H1 (cell line): Measurements from ENCODE around the gene PMM2. TPM values are rescaled to one million over a fixed set of nuclear protein-coding genes. Genes with fewer than 3 reads are reported as not detected.

Experiments used
- CTCF ChIA-PET: fragments of 300-600 bp; sonication (Branson Sonifier 250); formaldehyde crosslinking; loops from one replicate; lab custom pipeline; 2021; ENCODE audit not compliant: partially characterized antibody; lab: Charles Lee
- POLR2A ChIA-PET: fragments of 300-600 bp; sonication (Branson Sonifier 250); formaldehyde crosslinking; loops from one replicate; lab custom pipeline; 2021; ENCODE audit warnings: inconsistent platforms; ENCODE audit not compliant: partially characterized antibody; lab: Charles Lee
- DNase-seq, 2 experiments: peaks; one replicate each; pipeline versions ENCODE4 v3.0.0 to v3.0.0-alpha.2; 2010 to 2022; ENCODE audit warnings: low spot score in 2 of 2, low read depth in 1 of 2, mixed read lengths in 1 of 2
- FAIRE-seq: peaks from 2 replicates; lab custom pipeline; 2011; peaks lifted over from hg19 to GRCh38; lab: Jason Lieb, UNC
- H2AFZ ChIP-seq: 2 replicates; pipeline ENCODE4 v1.8.1; 2012; ENCODE audit warnings: low read length, inconsistent platforms
- H2AK5ac ChIP-seq: 2 replicates; pipeline ENCODE4 v1.6.1; 2013; ENCODE audit warnings: low read depth, low read length
- H2BK120ac ChIP-seq: replicated peaks from 2 replicates; pipeline ENCODE3; 2013; ENCODE audit warnings: low read depth, low read length, inconsistent platforms
- H2BK12ac ChIP-seq: 2 replicates; pipeline ENCODE4 v1.6.1; 2013; ENCODE audit warnings: low read depth, low read length
- H2BK15ac ChIP-seq: 2 replicates; pipeline ENCODE4 v1.6.1; 2013; ENCODE audit warnings: low read length
- H2BK20ac ChIP-seq: 2 replicates; pipeline ENCODE4 v1.6.1; 2013; ENCODE audit warnings: low read length
- H2BK5ac ChIP-seq: 2 replicates; pipeline ENCODE4 v1.6.1; 2013; ENCODE audit warnings: low read depth, low read length
- H3K14ac ChIP-seq: 2 replicates; pipeline ENCODE4 v1.6.1; 2013; ENCODE audit warnings: inconsistent platforms; ENCODE audit not compliant: insufficient read length
- H3K18ac ChIP-seq: 2 replicates; pipeline ENCODE4 v1.6.1; 2013; ENCODE audit warnings: low read length; ENCODE audit errors: extremely low read depth
- H3K23ac ChIP-seq: 2 replicates; pipeline ENCODE4 v1.6.1; 2013; ENCODE audit warnings: inconsistent platforms; ENCODE audit not compliant: insufficient read length
- H3K23me2 ChIP-seq: 2 replicates; pipeline ENCODE4 v1.6.1; 2013; ENCODE audit warnings: low read depth, low read length
- H3K27ac ChIP-seq: 2 replicates; pipeline ENCODE4 v1.6.1; 2011; ENCODE audit warnings: low read depth, low read length, inconsistent platforms
- H3K27me3 ChIP-seq, 4 experiments: replicated peaks in 1 of 4; 1 replicate in 1 of 4; 2 replicates in 3 of 4; pipeline versions ENCODE4 v1.6.1 to v1.8.1; 2011 to 2013; ENCODE audit warnings: low read length in 3 of 4, mild to moderate bottlenecking in 3 of 4, inconsistent platforms in 2 of 4, mixed read lengths in 2 of 4, moderate library complexity in 1 of 4; ENCODE audit not compliant: control insufficient read depth in 3 of 4, insufficient read depth in 3 of 4; ENCODE audit errors: extremely low read depth in 1 of 4
- H3K36me3 ChIP-seq, 4 experiments: 2 replicates each; pipeline versions ENCODE4 v1.6.1 to v1.8.1; 2011 to 2013; ENCODE audit warnings: mild to moderate bottlenecking in 4 of 4, low read length in 3 of 4, moderate library complexity in 2 of 4, control low read depth in 1 of 4, inconsistent platforms in 1 of 4; ENCODE audit not compliant: insufficient read depth in 4 of 4, control insufficient read depth in 2 of 4
- H3K4ac ChIP-seq: replicated peaks from 2 replicates; pipeline ENCODE3; 2013; ENCODE audit warnings: low read length, low read depth, mixed read lengths, inconsistent platforms; ENCODE audit not compliant: insufficient read length
- H3K4me1 ChIP-seq, 4 experiments: replicated peaks in 1 of 4; 1 replicate in 1 of 4; 2 replicates in 3 of 4; pipeline versions ENCODE4 v1.6.1 to v1.8.1; 2011 to 2013; ENCODE audit warnings: low read length in 3 of 4, inconsistent platforms in 2 of 4, mixed read lengths in 1 of 4; ENCODE audit not compliant: insufficient read depth in 4 of 4, control insufficient read depth in 3 of 4
- H3K4me2 ChIP-seq, 2 experiments: 2 replicates each; pipeline versions ENCODE4 v1.6.1 to v1.8.1; 2011 to 2013; ENCODE audit warnings: low read depth in 2 of 2, low read length in 2 of 2, control low read depth in 1 of 2, inconsistent platforms in 1 of 2, mild to moderate bottlenecking in 1 of 2; ENCODE audit not compliant: insufficient read depth in 1 of 2
- H3K4me3 ChIP-seq, 4 experiments: fragments of 200-600, 300-600 bp in 1 of 4; sonication (generic), shearing (Covaris generic), sonication (Bioruptor Twin) in 1 of 4; 2 replicates each; pipeline versions ENCODE4 v1.5.1 to v1.8.1; 2011 to 2016; ENCODE audit warnings: low read length in 4 of 4, low read depth in 3 of 4, control low read depth in 2 of 4, inconsistent platforms in 2 of 4, mild to moderate bottlenecking in 2 of 4, mixed read lengths in 1 of 4, moderate library complexity in 1 of 4; ENCODE audit not compliant: insufficient read depth in 2 of 4; ENCODE audit errors: extremely low read depth in 1 of 4
- H3K56ac ChIP-seq: replicated peaks from 2 replicates; pipeline ENCODE3; 2013; ENCODE audit warnings: low read depth, mild to moderate bottlenecking, mixed read lengths, low read length, inconsistent platforms; ENCODE audit not compliant: insufficient read length
- H3K79me1 ChIP-seq: 2 replicates; pipeline ENCODE4 v1.6.1; 2013; ENCODE audit warnings: low read depth, low read length, control low read depth
- H3K79me2 ChIP-seq, 2 experiments: 2 replicates each; pipeline versions ENCODE4 v1.6.1 to v1.8.1; 2012 to 2013; ENCODE audit warnings: low read length in 2 of 2, mild to moderate bottlenecking in 2 of 2, inconsistent platforms in 1 of 2; ENCODE audit not compliant: insufficient read depth in 2 of 2, control insufficient read depth in 1 of 2
- H3K9ac ChIP-seq, 4 experiments: replicated peaks in 1 of 4; 1 replicate in 1 of 4; 2 replicates in 3 of 4; pipeline versions ENCODE4 v1.6.1 to v1.8.1; 2011 to 2013; ENCODE audit warnings: low read depth in 3 of 4, low read length in 3 of 4, control low read depth in 2 of 4, mild to moderate bottlenecking in 2 of 4, moderate library complexity in 2 of 4, inconsistent platforms in 1 of 4; ENCODE audit errors: extremely low read depth in 1 of 4
- H3K9me3 ChIP-seq, 2 experiments: 2 replicates each; pipeline versions ENCODE4 v1.6.1 to v1.8.1; 2012 to 2013; ENCODE audit warnings: mild to moderate bottlenecking in 2 of 2, moderate library complexity in 2 of 2, control low read depth in 1 of 2, inconsistent platforms in 1 of 2, low read depth in 1 of 2, low read length in 1 of 2, mixed read lengths in 1 of 2; ENCODE audit not compliant: insufficient read depth in 2 of 2
- H4K20me1 ChIP-seq, 2 experiments: replicated peaks in 1 of 2; 2 replicates each; pipeline versions ENCODE3 to v1.8.1; 2011 to 2013; ENCODE audit warnings: inconsistent platforms in 2 of 2, low read length in 2 of 2, mild to moderate bottlenecking in 1 of 2; ENCODE audit not compliant: insufficient read depth in 2 of 2, control insufficient read depth in 1 of 2
- H4K5ac ChIP-seq: 2 replicates; pipeline ENCODE4 v1.6.1; 2013; ENCODE audit warnings: low read length, low read depth, mixed read lengths, inconsistent platforms; ENCODE audit not compliant: insufficient read length
- H4K8ac ChIP-seq: 2 replicates; pipeline ENCODE4 v1.8.0; 2013; ENCODE audit warnings: mild to moderate bottlenecking, moderate library complexity, low read length, inconsistent platforms; ENCODE audit not compliant: insufficient read depth; ENCODE audit errors: extremely low read depth
- H4K91ac ChIP-seq: replicated peaks from 2 replicates; pipeline ENCODE3; 2013; ENCODE audit warnings: low read length, mixed read lengths, inconsistent platforms; ENCODE audit not compliant: insufficient read length
- POLR2A ChIP-seq, 2 experiments: IDR thresholded peaks; 1 replicate in 1 of 2; 2 replicates in 1 of 2; pipeline ENCODE4 v1.6.1; 2011; ENCODE audit warnings: low read depth in 2 of 2, low read length in 2 of 2, mild to moderate bottlenecking in 2 of 2; ENCODE audit errors: control extremely low read depth in 1 of 2
- POLR2AphosphoS5 ChIP-seq: IDR thresholded peaks from 2 replicates; pipeline ENCODE4 v1.6.1; 2011; ENCODE audit warnings: low read depth, low read length
- SRF ChIP-seq: IDR thresholded peaks from 2 replicates; pipeline ENCODE4 v1.6.1; 2011; ENCODE audit warnings: mild to moderate bottlenecking, low read depth, low read length, moderate library complexity
- SUZ12 ChIP-seq: fragments of 200-600 bp; sonication (generic); IDR thresholded peaks from 2 replicates; pipeline ENCODE4 v1.6.1; 2012; ENCODE audit warnings: mild to moderate bottlenecking, inconsistent platforms, low read length, moderate library complexity, mixed read lengths
- WGBS, 2 experiments: shearing (Covaris generic) in 1 of 2; methylation state at CpG; one replicate each; pipeline versions ENCODE4 v1.1.6 to v1.1.7; 2013 to 2015; ENCODE audit warnings: low lambda C conversion rate in 2 of 2, mixed read lengths in 2 of 2, inconsistent platforms in 1 of 2, low coverage in 1 of 2, missing lambda C conversion rate in 1 of 2; ENCODE audit not compliant: insufficient replicate concordance in 2 of 2, insufficient coverage in 1 of 2, insufficient read length in 1 of 2; ENCODE audit errors: extremely low coverage in 1 of 2, missing lambda C conversion rate in 1 of 2; 5-methylcytosine and 5-hydroxymethylcytosine counted together
- polyA plus RNA-seq, 7 experiments: library from polyadenylated mRNA; depleted of rRNA in 3 of 7; stranded (reverse) in 5 of 7; unstranded in 2 of 7; fragments of >200 nt in 5 of 7; fragments of 200-250 nt in 2 of 7; gene quantifications; 1 replicate in 5 of 7; 2 replicates in 1 of 7; 4 replicates in 1 of 7; pipeline versions ENCODE4 v1.2.1 to v1.2.3, GENCODE V29; 2011 to 2013; ENCODE audit warnings: missing spikeins in 2 of 7, mixed read lengths in 2 of 7
- total RNA-seq: library from RNA; stranded (reverse); fragmentation: NEBNext Ultra II Directional; extraction: Animal tissue kit (Norgen Biotek cat#: 25700); gene quantifications from 2 replicates; pipeline ENCODE4 v1.2.1, GENCODE V29; 2021

PMM2 gene
- total and polyA plus RNA-seq, 2 of the 8 experiments (the other 6 are each of a cell fraction or from before 2014, with no cell fraction given), result 26.2 to 49.4 TPM

DNA sequence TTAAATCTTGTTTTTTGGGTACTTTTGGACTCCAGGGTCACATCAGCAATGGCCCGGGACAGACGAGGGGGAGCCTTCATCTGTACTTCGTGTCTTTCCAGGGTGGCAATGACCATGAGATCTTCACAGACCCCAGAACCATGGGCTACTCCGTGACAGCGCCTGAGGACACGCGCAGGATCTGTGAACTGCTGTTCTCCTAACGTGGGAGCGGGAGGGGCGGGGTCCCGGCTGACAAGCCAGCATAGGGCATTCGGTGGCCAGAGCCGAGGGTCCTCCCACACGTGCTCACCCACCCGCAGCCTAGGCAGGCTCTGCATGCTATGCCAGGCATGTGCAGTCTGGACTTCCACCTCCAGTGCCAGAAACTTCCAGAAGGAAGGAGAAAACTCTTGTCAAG lies 50.0 kb downstream of the PMM2 start:
- Histone ChIP-seq H4K91ac (no peak overlapping the region), H3K14ac (no peak overlapping the region), H4K5ac (no peak overlapping the region), H3K4me1 (peaks cover 0 to 12% (median 6%) of the 10 kb centered on the region in 4 experiments; a peak in 5 of 7 replicates), H3K23ac (no peak overlapping the region), H3K79me1 (peaks cover 4% of the 10 kb centered on the region), H2BK5ac (peak overlapping the region; percentile 16; the same call in 1 of the 2 replicates), H3K9me3 (no peaks in the 10 kb centered on the region), H4K20me1 (peaks cover 14 to 16% of the 10 kb centered on the region in 2 experiments), H3K79me2 (peaks cover 0 to 11% of the 10 kb centered on the region in 2 experiments; a peak in 2 of 4 replicates), H2BK15ac (no peak overlapping the region), H2BK120ac (no peak overlapping the region), H2BK12ac (no peak overlapping the region), H2AK5ac (no peak overlapping the region), H3K18ac (no peak overlapping the region), H3K27ac (no peak overlapping the region), H4K8ac (no peak overlapping the region), H3K4me2 (no peak overlapping the region), H3K36me3 (peaks cover 3 to 47% (median 15%) of the 10 kb centered on the region in 4 experiments; a peak in 7 of 8 replicates), H2BK20ac (no peak overlapping the region), H2AFZ (no peak overlapping the region), H3K23me2 (no peaks in the 10 kb centered on the region), H3K9ac (no peak overlapping the region), H3K27me3 (no peaks in the 10 kb centered on the region), H3K56ac (no peak overlapping the region), H3K4me3 (no peak overlapping the region), H3K4ac (no peak overlapping the region)
- FAIRE-seq (no peak), DNase-seq (no peak)
- WGBS, 2 experiments, result 93% methylated on average over 15 of the region's 15 CpGs; no CpG with 5 or more reads in 1 of the 2 experiments
- ChIA-PET POLR2A (interaction anchor here (1.2 to 24.4 kb wide), 4 partner anchors 9 to 27 kb away, joined by 3 to 456 read pairs (median 8); partner anchors contain the start of genes CARHSP1 and LITAFD), CTCF (interaction anchor here (1.2 kb wide), 1 partner anchor 13 kb away, joined by 4 read pairs; no protein-coding TSS in a partner anchor)
- TF ChIP-seq SRF (no peak), SUZ12 (no peak), POLR2A (IDR thresholded peaks at IDR 0.05; ENCODE audit: control extremely low read depth in 1 of 2, low read depth in 2 of 2, low read length in 2 of 2) (peak; percentile 9 to 34; a peak in 1 of 3 replicates), POLR2AphosphoS5 (peak; percentile 78; the same call in 1 of the 2 replicates)
